HG03097 (cell line): ENCODE results near the gene CC2D1B.
A peak's percentile ranks its signal among the peaks of the same experiment; 100 is the strongest.
"Not testable (repeated sequence)": the region's sequence is repeated elsewhere in the genome, so short reads cannot be mapped to it uniquely, and the experiment has no call there.

ENCODE experiments used
- ATAC-seq: cut with Tn5 transposase; IDR thresholded peaks from one replicate; pipeline ENCODE4 v1.9.1; 2021; ENCODE audit not compliant: unreplicated experiment, low FRiP score

The CC2D1B gene

GRCh38 chr1:52365746-52366516 lies at the start of gene CC2D1B:
Gene CC2D1B (minus strand): TSS chr1:52366205. CDS start chr1:52364620, 1,585 bp downstream.
- peak; percentile 89 for ATAC-seq

- no peak for ATAC-seq
These were observed 48.9 kb upstream of the CC2D1B start for GRCh38 chr1:52414942-52415341.

- no peak for ATAC-seq
These were observed 47.5 kb upstream of the CC2D1B start for GRCh38 chr1:52413410-52413989.

- ATAC-seq = no peak
These were observed 39.0 kb upstream of the CC2D1B start for GRCh38 chr1:52404975-52405338.

- peak; percentile 91 for ATAC-seq
These were observed 38.3 kb upstream of the CC2D1B start, which contains the start of the genes ORC1 and PRPF38A for GRCh38 chr1:52404116-52404974. Gene ORC1 (minus strand): TSS chr1:52404423. CDS start chr1:52402223, 2,200 bp downstream. Gene PRPF38A (plus strand): TSS chr1:52404602. CDS start chr1:52404750, 148 bp downstream.

- peak; percentile 19 for ATAC-seq
These were observed 37.6 kb upstream of the CC2D1B start for GRCh38 chr1:52403566-52404115.

GRCh38 chr1:52402860-52403240 lies 36.8 kb upstream of the CC2D1B start:
- ATAC-seq = no peak

GRCh38 chr1:52400131-52400530 lies 34.1 kb upstream of the CC2D1B start:
- ATAC-seq = no peak

- no peak for ATAC-seq
These were observed 33.6 kb upstream of the CC2D1B start for GRCh38 chr1:52399629-52400028.

- ATAC-seq = no peak
These were observed 27.2 kb upstream of the CC2D1B start for GRCh38 chr1:52393174-52393573.

- ATAC-seq = no peak
These were observed 20.5 kb upstream of the CC2D1B start for GRCh38 chr1:52386458-52386857.

GRCh38 chr1:52385376-52385775 lies 19.4 kb upstream of the CC2D1B start:
- no peak for ATAC-seq

- ATAC-seq = not testable (repeated sequence)
These were observed 3.8 kb upstream of the CC2D1B start for GRCh38 chr1:52369851-52370250.

GRCh38 chr1:52368383-52369172 lies 2.6 kb upstream of the CC2D1B start:
- no peak for ATAC-seq

- no peak for ATAC-seq
These were observed 1.3 kb upstream of the CC2D1B start for GRCh38 chr1:52367272-52367671.

GRCh38 chr1:52366517-52366827 lies 467 bp upstream of the CC2D1B start:
- ATAC-seq = no peak

- ATAC-seq = no peak
These were observed 797 bp downstream of the CC2D1B start for GRCh38 chr1:52365071-52365745.

GRCh38 chr1:52364235-52364839 lies 1.7 kb downstream of the CC2D1B start:
- no peak for ATAC-seq

- ATAC-seq = no peak
These were observed 5.4 kb downstream of the CC2D1B start for GRCh38 chr1:52360595-52360968.
